PC-3 (cell line): ENCODE results near the gene FMO3.

Experiments used
- CTCF ChIP-seq: fragments of 300-600 bp; sonication (generic); conservative IDR thresholded peaks from 2 replicates; pipeline ENCODE4 v1.5.1; 2017; ENCODE audit warnings: antibody characterized with exemption, low read depth, mild to moderate bottlenecking, low read length
- EZH2 ChIP-seq: fragments of 300-600 bp; sonication (generic); IDR thresholded peaks from one replicate; pipeline ENCODE4 v1.6.1; 2017; ENCODE audit warnings: antibody characterized with exemption, mild to moderate bottlenecking, low read length; ENCODE audit not compliant: unreplicated experiment
- EZH2phosphoT487 ChIP-seq: fragments of 300-600 bp; sonication (generic); IDR thresholded peaks from 2 replicates; pipeline ENCODE4 v1.6.1; 2018; ENCODE audit warnings: mild to moderate bottlenecking, antibody characterized with exemption, low read length, borderline replicate concordance

GRCh38 chr1:171155484-171155883 lies 64.8 kb downstream of the FMO3 start:
- TF ChIP-seq EZH2 (no peak), CTCF (no peak), EZH2phosphoT487 (no peak)
